Stimulated activated CD8-positive, alpha-beta memory T cell treated with anti-CD3 and anti-CD28 coated beads, Interleukin-15, amount 100 ng/mL, for 4 hours (primary cell): ENCODE data around the gene DTX1.

Source experiments
- DNase-seq, 2 donors: peaks; one replicate each; pipeline ENCODE4 v3.0.0-alpha.2; 2020; ENCODE audit warnings: low read depth in 2 of 2

The DTX1 gene

GRCh38 chr12:113055594-113056380 is 743 bp upstream of the DTX1 start:
- DNase-seq = no peak

GRCh38 chr12:113056381-113056630 is 224 bp upstream of the DTX1 start:
- no peak for DNase-seq

- no peak for DNase-seq
Measured at GRCh38 chr12:113057565-113058485, 1.3 kb downstream of the DTX1 start.

GRCh38 chr12:113058553-113058952 is 2.0 kb downstream of the DTX1 start:
- no peak for DNase-seq

GRCh38 chr12:113059071-113059595 is 2.6 kb downstream of the DTX1 start:
- no peak for DNase-seq

GRCh38 chr12:113060336-113060960 is 3.9 kb downstream of the DTX1 start:
- DNase-seq = no peak

- DNase-seq = no peak
Measured at GRCh38 chr12:113061061-113061694, 4.6 kb downstream of the DTX1 start.

GRCh38 chr12:113062502-113063395 is 6.2 kb downstream of the DTX1 start:
- no peak for DNase-seq

GRCh38 chr12:113063396-113064350 is 7.1 kb downstream of the DTX1 start:
- no peak for DNase-seq

GRCh38 chr12:113064395-113065125 is 8.0 kb downstream of the DTX1 start:
- no peak for DNase-seq

GRCh38 chr12:113065126-113066007 is 8.8 kb downstream of the DTX1 start:
- no peak for DNase-seq

- DNase-seq = no peak
Measured at GRCh38 chr12:113066813-113067400, 10.4 kb downstream of the DTX1 start.

- DNase-seq = no peak
Measured at GRCh38 chr12:113067987-113068935, 11.7 kb downstream of the DTX1 start.

- DNase-seq = no peak
Measured at GRCh38 chr12:113069149-113069548, 12.6 kb downstream of the DTX1 start.

GRCh38 chr12:113069751-113070116 is 13.2 kb downstream of the DTX1 start:
- DNase-seq = no peak

- no peak for DNase-seq
Measured at GRCh38 chr12:113070117-113070906, 13.8 kb downstream of the DTX1 start.
